Measurements from ENCODE around the gene CYP3A7.
A peak's percentile ranks its signal among the peaks of the same experiment; 100 is the strongest.
"Not testable (repeated sequence)": the region's sequence is repeated elsewhere in the genome, so short reads cannot be mapped to it uniquely, and the experiment has no call there.

The CYP3A7 gene

GRCh38 chr7:99679400-99680191 is 55.4 kb downstream of the CYP3A7 start, which contains the start of gene CYP3A5:
Gene CYP3A5, minus strand, starts transcription at chr7:99679996. Its CDS starts 100 bp downstream, at chr7:99679896.
- DNase-seq: peak; percentile 81
- in situ Hi-C loops (cut with HindIII; ENCODE audit: low pct_ligation_motif_present, low pct_unique_long_range_greater_than_20kb, low sequenced_read_pairs): no loop called here

DNA sequence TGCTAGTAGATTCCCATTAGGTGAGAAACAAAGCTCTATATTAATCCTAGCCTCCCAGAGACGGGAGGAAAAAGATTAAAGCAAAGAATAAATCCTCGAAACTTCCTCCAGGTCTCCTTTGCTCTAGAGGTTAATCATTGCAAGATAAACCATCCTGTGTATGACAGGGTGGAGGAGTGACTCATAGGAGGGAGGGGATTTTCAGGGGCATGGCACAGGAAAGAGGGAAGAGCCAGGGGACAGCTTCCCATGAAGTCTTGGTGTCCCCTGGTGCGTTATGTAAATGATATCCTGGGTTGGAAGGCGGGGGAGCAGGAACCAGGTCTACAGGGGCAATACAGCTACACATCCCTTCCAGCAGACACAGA is 56.0 kb downstream of the CYP3A7 start:
- peak; percentile 98 for DNase-seq
- in situ Hi-C loops (cut with HindIII; ENCODE audit: low pct_ligation_motif_present, low pct_unique_long_range_greater_than_20kb, low sequenced_read_pairs): no loop called here

GRCh38 chr7:99677648-99678045 is 57.3 kb downstream of the CYP3A7 start:
- DNase-seq: no peak
- in situ Hi-C loops (cut with HindIII; ENCODE audit: low pct_ligation_motif_present, low pct_unique_long_range_greater_than_20kb, low sequenced_read_pairs): no loop called here

DNA sequence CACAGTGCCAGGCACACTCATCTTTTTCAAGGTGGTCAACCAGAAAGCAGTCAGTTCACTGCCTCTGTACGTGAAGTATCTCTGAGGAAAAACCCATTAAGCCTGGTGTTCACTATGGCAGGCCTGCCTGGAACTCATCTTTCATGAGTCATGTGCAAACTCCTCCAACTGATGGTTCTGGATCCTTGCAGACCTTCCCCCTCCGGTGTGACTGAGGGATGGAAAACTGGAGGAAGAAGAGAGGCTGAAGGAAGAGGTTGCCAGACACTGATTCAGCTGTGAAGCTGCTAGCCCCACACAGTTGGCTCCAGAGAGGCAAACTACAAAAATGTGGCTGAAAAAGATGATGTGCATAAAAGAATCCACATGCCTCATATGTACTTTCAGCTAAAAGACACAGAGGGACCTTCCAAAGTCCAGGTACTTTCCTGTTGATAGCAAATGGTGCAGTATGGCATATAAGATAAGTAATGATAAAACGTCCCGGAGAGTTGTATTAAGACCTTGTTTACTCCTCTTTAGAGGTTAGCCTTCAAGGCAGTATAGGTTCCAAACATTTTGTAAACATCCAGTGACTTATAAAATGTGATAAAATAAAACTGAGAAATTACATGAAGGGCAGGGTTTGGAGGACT is 57.9 kb downstream of the CYP3A7 start:
- in situ Hi-C loops (cut with HindIII; ENCODE audit: low pct_ligation_motif_present, low pct_unique_long_range_greater_than_20kb, low sequenced_read_pairs): no loop called here
- DNase-seq: no peak

DNA sequence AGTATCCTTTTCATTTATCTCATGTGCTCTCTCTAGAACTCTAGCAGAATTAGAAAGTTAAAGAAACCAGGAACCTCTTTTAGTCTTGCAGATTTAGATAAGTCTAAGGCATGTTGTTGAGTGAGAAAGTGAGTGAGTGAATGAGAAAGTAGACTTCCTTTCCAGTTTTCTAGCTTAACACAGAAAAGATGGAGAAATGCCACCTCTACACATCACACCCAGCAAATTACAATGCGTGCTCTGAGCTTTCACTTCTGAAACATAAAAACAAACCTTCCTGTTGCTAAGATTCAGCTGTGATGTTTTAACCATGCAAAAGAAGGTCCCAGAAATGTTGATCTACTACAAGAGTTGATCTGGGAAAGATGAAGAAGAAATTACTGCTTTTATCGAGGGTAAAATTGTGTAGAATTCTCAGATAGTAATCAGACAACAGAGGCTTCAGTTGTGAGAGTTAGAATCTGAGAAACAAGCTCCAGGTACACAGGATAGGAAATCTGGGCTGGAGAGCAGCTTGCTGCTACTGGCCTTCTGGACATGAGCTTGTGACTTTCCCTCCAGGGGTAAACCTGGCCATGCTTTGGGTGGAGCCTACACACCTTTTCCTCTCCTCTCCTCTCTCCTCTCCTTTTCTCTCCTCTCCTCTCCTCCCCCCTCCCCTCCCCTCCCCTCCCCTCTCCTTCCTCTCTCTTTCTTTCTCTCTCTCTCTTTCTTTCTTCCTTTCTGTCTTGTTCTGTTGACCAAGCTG is 59.8 kb downstream of the CYP3A7 start:
- DNase-seq: no peak
- in situ Hi-C loops (cut with HindIII; ENCODE audit: low pct_ligation_motif_present, low pct_unique_long_range_greater_than_20kb, low sequenced_read_pairs): no loop called here

GRCh38 chr7:99672573-99672972 is 62.4 kb downstream of the CYP3A7 start:
- no peak for DNase-seq
- in situ Hi-C loops (cut with HindIII; ENCODE audit: low pct_ligation_motif_present, low pct_unique_long_range_greater_than_20kb, low sequenced_read_pairs): no loop called here

GRCh38 chr7:99669782-99670181 is 65.2 kb downstream of the CYP3A7 start:
- in situ Hi-C loops (cut with HindIII; ENCODE audit: low pct_ligation_motif_present, low pct_unique_long_range_greater_than_20kb, low sequenced_read_pairs): no loop called here
- DNase-seq: no peak

- DNase-seq: no peak
- in situ Hi-C loops (cut with HindIII; ENCODE audit: low pct_ligation_motif_present, low pct_unique_long_range_greater_than_20kb, low sequenced_read_pairs): no loop called here
These were observed 66.5 kb downstream of the CYP3A7 start for GRCh38 chr7:99668541-99668940.

DNA sequence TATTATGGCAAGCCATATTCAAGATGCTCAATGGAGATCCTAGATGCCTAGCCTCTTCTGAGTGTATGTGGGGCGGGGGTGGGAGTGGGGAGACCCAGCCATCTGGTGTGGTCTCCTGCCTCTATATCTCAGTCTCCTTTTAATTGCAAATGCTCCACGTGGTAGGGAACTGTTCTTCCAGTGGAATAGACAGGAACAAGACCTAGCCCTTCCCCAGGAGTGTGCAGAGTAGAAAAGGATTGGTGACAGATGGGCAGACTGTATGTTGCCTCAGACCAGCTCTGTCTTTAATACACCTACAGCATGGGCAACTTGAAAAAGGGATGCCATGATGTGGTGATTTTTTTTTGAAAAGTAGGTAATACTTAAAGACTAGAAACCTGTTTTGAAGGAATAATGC is 67.8 kb downstream of the CYP3A7 start:
- no peak for DNase-seq

DNA sequence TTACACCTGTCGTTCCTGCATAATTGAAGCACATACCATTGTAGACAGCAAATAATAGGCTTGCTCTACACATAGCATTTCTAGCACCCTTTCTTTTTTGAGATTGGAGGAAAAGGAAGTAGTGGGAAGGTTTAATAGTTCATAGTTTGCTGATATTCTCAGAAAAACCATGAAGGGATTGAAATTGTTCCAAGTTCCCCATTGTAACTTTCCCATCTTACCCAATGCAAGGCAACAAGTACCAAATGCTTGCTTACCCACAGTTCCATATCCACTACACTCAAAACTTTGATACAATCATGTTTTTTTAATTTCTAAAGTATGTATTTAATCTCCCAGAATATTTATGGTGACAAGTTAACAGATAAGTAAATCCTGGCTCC is 69.0 kb downstream of the CYP3A7 start:
- in situ Hi-C loops (cut with HindIII; ENCODE audit: low pct_ligation_motif_present, low pct_unique_long_range_greater_than_20kb, low sequenced_read_pairs): no loop called here
- no peak for DNase-seq

More for the DNA sequence above, 67.8 kb downstream of the CYP3A7 start:
- in situ Hi-C loops (cut with HindIII; ENCODE audit: low pct_ligation_motif_present, low pct_unique_long_range_greater_than_20kb, low sequenced_read_pairs): no loop called here

DNA sequence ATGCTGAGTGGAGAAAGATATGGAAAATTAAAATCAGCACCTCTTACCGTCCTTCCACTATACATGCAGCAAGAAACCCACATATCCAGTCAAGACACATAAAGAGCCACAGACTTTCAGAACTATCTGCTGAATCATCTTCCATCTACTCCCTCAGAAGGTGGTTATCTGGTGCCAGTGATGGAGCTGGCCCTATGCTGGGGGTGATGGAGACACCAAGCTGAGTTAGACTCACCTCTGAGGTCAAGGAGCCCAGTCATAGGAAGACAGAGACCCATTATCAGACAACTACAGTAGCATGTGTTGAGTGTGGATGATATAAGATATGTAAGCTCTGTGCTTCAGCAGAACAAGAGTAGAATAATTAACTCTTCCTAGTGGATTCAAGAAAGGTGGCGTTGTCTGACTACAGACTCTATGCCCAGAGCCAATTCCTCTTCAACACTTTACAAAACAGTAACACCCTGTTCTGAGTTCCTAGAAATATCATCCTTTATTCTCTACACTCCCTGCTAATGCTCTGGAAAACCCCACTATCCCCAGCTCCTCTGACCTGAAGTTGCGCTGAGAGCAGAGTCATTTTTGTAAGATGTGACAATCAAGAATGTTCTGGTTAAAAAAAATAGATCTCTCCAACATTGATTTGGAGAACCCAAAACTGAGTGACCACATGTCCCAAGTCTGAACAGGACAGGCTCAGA is 69.5 kb downstream of the CYP3A7 start:
- in situ Hi-C loops (cut with HindIII; ENCODE audit: low pct_ligation_motif_present, low pct_unique_long_range_greater_than_20kb, low sequenced_read_pairs): no loop called here
- DNase-seq: no peak

DNA sequence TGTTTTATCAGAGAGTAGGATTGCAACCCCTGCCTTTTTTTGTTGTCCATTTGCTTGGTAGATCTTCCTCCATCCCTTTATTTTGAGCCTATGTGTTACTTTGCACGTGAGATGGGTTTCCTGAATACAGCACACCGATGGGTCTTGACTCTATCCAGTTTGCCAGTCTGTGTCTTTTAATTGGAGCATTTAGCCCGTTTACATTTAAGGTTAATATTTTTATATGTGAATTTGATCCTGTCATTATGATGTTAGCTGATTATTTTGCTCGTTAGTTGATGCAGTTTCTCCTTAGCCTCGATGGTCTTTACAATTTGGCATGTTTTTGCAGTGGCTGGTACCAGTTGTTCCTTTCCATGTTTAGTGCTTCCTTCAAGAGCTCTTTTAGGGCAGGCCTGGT is 77.1 kb downstream of the CYP3A7 start:
- in situ Hi-C loops (cut with HindIII; ENCODE audit: low pct_ligation_motif_present, low pct_unique_long_range_greater_than_20kb, low sequenced_read_pairs); DNase-seq: not testable (repeated sequence)

All from ACHN (cell line).